HG03064 (cell line): ENCODE data around the gene TSKU.
"Not testable (repeated sequence)": the region's sequence is repeated elsewhere in the genome, so short reads cannot be mapped to it uniquely, and the experiment has no call there.

ENCODE experiments used
- ATAC-seq: cut with Tn5 transposase; IDR thresholded peaks from one replicate; pipeline ENCODE4 v1.9.1; 2021; ENCODE audit warnings: low read depth; ENCODE audit not compliant: unreplicated experiment

The TSKU gene

DNA sequence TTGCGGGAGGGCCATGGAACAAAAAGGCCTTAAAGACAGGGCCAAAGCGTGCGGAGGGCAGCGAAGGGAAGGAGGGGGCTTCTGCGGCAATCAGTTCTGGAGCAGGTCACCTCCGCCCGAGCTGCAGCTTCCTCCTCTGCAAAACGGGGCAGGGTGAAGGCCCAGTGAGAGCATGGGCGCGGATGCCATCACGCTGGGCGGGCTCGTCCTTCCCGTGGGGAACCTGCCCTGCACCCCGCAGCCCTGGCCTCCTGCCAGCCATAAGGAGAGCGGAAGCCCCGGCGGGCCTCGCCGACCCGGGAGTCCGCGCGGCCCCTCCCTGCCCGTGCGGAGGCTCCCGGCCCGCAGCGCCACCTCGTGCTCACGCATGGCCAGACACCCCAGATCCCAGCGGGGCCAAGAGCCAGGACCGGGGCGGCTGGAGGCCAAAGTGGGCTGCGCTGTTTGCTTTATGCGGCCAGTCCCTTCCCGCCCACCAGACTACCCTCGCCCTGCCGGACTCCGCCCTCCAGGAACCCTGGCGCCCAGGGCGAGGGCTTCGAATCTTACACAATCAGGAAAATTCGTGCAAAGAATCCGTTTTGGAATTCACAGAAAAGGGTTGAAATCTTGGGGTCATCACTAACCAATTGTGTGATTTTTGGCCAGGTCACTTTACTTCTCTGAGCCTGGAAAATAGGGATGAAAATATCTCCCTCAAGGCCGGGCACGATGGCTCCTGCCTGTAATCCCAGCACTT, 16.1 kb downstream of the TSKU start:
- ATAC-seq: no peak

DNA sequence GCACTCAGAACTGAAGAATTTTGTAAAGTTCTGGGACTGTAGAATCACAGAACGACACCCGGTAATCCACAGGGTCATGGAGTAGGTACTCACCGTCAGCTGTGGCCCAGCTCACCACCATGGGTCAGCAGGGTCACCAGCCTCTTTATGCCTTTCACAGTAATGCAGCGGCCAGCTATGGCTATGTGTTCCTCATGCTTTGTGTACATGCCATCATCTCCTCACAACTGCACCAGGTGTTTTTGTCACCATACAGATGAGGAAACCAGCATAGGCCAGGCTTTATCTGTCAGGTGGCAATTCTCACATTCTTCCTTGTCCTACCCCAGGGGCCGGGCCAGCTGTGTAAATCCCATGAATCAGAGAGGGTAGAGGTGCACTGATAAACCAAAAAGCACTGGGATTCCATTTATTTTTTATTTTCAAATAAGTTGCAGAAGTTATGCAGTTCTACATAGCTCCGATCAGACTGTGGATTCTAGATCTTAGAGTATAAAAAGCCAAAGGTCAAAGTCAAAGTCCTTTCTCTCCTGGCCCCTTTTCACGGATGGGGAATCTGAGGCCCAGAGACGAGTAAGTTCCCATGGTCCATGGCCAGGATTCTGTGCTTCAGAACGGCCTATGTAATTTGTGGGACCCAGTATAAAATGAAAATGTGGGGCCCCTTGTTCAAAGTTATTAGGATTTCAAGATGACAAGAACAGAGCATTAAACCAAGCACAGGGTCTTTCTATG, 17.5 kb downstream of the TSKU start:
- no peak for ATAC-seq

GRCh38 chr11:76801225-76801624, 18.1 kb downstream of the TSKU start:
- no peak for ATAC-seq

- ATAC-seq: no peak
Observed at GRCh38 chr11:76801736-76802135, 18.6 kb downstream of the TSKU start.

DNA sequence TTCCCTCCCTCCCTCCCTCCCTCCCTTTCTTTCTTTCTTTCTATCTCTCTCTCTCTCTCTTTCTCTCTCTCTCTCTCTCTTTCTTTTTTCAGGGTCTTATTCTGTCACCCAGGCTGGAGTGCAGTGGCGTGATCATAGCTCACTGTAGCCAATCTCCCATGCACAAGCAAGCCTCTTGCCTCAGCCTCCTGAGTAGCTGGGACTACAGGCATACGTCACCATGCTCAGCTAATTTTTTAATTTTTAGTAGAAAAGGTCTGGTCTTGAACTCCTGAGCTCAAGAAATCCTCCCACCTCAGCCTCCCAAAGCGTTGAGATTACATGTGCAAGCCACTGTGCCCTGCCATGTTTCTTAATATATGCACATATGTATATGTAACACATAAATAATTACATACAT, 19.0 kb downstream of the TSKU start:
- no peak for ATAC-seq

DNA sequence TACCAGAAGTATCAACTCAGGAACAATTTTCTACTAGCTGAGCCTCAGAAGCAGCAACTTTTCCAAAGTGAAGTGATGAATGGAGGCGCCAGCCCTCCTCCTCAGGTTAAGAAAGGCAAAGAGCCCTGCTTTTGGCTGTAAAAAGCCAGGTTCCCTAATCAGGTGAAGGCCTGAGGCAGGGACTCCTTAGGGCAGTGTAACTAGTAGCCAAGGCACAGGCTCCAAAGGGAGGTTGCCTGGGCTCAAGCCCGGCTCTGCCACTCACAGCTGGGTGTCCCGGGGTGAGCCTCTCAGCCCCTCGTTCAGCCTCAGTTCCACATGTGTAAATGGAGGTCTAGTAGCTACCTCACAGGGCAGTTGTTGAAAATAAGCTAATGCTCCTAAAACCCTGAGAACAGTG, 19.5 kb downstream of the TSKU start:
- ATAC-seq: no peak

- ATAC-seq: no peak
Observed at GRCh38 chr11:76803023-76803422, 19.9 kb downstream of the TSKU start.

GRCh38 chr11:76803811-76804600, 20.9 kb downstream of the TSKU start:
- ATAC-seq: no peak

GRCh38 chr11:76805206-76805913, 22.2 kb downstream of the TSKU start:
- no peak for ATAC-seq

DNA sequence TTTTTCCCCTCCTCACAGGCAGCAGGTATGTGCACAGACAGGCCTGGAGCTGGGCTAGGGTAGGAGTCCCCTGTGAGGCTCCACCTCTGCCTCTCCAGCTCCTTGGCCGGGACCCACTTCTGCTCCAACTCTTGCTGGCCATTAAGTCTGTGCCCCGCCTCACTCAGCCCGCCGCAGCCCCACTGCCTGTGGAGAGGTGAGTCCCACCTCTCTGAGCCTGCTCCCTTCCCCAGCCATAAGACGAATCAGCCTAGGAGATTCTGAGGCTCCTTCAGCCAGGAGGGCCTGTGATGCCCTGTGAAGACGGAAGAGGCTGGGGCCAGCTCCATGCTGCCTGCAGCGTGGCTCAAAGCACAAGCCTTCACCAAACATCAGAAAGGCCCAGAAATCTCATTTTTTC, 23.0 kb downstream of the TSKU start:
- no peak for ATAC-seq

DNA sequence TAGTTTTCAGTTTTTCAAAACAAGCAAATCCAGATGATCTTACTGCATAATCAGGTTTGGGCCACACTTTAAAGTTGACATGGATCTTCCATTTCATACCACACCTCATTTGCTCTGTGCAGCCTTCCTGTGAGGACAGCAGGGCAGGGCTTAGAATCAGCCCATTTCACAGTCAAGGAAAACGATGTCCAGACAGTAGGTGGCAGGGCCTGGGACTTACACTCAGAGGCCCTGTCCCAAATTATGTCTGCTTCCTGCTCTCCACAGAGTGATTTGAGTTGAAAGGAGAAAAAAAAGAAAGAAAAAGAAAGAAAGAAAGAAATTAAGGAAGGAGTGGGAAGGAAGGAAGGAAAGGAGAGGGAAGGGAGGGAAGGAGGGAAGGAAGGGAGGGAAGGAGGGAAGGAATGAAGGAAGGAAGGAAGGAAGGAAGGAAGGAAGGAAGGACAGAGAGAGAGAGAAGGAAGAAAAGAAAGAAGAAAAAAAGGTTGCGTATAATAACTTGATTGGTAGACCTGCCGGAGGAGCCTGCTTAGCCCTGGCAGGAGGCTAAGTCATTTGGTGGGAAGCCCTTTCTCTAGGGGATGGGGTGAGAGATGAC, 23.6 kb downstream of the TSKU start:
- ATAC-seq: no peak

DNA sequence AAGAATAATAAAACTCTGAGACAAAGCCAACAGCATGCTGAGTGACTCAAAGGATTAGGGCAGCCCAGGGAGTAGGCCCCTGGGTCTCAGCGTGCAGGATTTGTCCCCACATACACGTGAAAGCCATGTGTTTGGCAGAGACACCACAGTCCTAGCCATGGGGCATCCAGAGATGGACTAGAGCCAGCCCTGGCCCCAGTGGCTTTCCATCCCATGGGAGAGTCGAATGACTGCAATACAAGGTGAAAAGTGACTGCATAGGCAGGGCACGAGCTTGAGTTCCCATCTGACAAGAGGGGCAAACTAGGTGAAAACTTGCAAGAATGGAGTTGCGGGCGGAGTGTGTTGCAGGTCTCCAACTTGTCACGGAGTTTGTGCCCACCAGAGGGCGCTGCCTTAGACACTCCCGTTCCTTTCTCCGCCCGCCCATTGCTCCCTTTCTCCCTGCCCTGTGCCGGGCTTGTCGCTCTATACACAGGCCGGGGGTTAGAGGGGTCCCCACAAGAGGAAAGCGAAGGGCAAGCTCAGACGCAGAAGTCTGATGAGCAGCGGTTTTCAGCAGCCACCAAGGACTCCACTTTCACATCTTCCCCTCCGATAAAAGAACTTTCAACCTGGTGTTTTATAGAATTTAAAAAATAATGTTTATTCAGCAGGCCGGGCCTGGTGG, 24.2 kb downstream of the TSKU start:
- no peak for ATAC-seq

DNA sequence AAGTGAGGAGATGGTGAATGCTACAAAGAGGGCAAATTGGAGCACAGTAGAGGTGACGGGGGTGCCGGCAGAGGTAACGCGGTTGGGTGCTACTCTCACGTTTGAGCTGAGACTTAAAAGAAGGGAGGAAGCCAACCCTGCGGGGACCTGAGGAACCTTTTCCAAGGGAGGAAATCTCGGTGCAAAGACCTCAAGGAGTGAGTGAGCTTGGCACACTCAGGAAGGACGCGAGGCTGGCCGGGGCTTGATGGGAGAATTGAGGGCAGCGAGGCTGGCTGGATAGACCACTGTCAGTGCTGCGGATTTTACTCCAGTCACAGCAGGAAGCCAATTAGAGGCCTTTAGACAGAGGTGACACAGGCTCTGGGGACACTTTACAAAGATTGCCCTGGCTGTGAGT, 25.0 kb downstream of the TSKU start:
- ATAC-seq: no peak

- ATAC-seq: no peak
Observed at GRCh38 chr11:76808996-76809395, 25.8 kb downstream of the TSKU start.

- no peak for ATAC-seq
Observed at GRCh38 chr11:76810151-76810853, 27.1 kb downstream of the TSKU start.

DNA sequence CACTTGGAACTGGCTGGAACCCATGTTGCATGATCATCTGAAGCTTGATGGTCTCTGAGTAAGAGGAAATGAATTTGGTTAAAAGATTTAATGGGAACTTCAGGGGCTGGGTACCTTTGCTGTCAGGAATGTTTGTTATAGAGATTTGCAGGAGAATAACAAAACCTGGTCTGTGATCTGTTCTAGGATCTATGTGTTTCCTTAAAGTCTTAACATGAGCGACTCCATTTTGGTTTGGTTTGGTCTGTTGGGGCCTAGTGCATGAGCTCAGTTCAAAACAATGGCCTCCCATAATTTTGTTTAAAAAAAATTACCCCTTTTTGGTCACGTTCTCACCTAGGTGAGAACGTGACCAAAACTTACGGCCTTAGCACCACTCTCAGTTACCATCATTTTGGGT, 28.1 kb downstream of the TSKU start:
- ATAC-seq: no peak

DNA sequence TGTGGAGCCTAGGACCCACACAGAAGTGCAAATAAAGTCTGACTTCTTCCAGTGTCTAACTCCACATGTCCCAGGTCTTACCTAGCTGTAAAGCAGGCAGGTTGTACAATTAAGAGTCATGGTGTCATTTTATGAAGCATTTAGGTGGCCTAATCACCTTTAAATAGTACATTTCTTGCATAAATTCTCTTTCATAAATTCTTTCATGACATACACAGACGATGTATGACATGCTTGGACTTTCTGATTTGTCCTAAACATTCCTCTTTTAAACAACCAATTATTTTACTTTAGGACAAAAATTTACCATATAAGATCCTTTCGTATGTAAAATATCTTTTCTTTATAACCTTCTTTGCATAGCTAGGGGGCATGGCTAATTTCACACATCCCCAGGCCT, 31.3 kb downstream of the TSKU start:
- ATAC-seq: no peak

GRCh38 chr11:76815678-76816077, 32.5 kb downstream of the TSKU start:
- ATAC-seq: not testable (repeated sequence)

- ATAC-seq: no peak
Observed at GRCh38 chr11:76820184-76820566, 37.0 kb downstream of the TSKU start.
